Hepatocyte (in vitro differentiated cells): ENCODE measurements around the gene SMDT1. TPM values are rescaled to one million over a fixed set of nuclear protein-coding genes. Genes with fewer than 3 reads are reported as not detected.

Experiments used
- DNase-seq: peaks from one replicate; pipeline ENCODE4 v3.0.0-alpha.2; 2016; ENCODE audit warnings: low spot score
- H2AFZ ChIP-seq: fragments of 200-600 bp; sonication (generic); 2 replicates; pipeline ENCODE4 v1.6.0; 2016; ENCODE audit warnings: antibody characterized with exemption, mild to moderate bottlenecking
- H3K27ac ChIP-seq: fragments of 200-600 bp; sonication (generic); 2 replicates; pipeline ENCODE4 v1.5.1; 2016; ENCODE audit warnings: mild to moderate bottlenecking
- H3K27me3 ChIP-seq: fragments of 200-600 bp; sonication (generic); 2 replicates; pipeline ENCODE4 v1.6.1; 2016
- H3K36me3 ChIP-seq: fragments of 200-600 bp; sonication (generic); replicated peaks from 2 replicates; pipeline ENCODE4 v1.5.1; 2016; ENCODE audit warnings: low read depth; ENCODE audit not compliant: insufficient read depth
- H3K4me1 ChIP-seq: fragments of 200-600 bp; sonication (generic); 2 replicates; pipeline ENCODE4 v1.5.1; 2016; ENCODE audit warnings: mild to moderate bottlenecking, moderate library complexity; ENCODE audit not compliant: insufficient read depth
- H3K4me2 ChIP-seq: fragments of 200-600 bp; sonication (generic); 2 replicates; pipeline ENCODE4 v1.6.0; 2016
- H3K4me3 ChIP-seq: fragments of 200-600 bp; sonication (generic); 2 replicates; pipeline ENCODE4 v1.5.1; 2016; ENCODE audit warnings: mild to moderate bottlenecking
- H3K79me2 ChIP-seq: fragments of 200-600 bp; sonication (generic); 2 replicates; pipeline ENCODE4 v1.6.0; 2017; ENCODE audit warnings: mild to moderate bottlenecking
- H3K9me2 ChIP-seq: fragments of 200-600 bp; sonication (generic); replicated peaks from 2 replicates; pipeline ENCODE4 v1.6.0; 2017; ENCODE audit warnings: mild to moderate bottlenecking; ENCODE audit not compliant: insufficient read depth
- H3K9me3 ChIP-seq: fragments of 200-600 bp; sonication (generic); 2 replicates; pipeline ENCODE4 v1.5.1; 2016; ENCODE audit warnings: low read depth, mild to moderate bottlenecking
- H4K20me1 ChIP-seq: fragments of 200-600 bp; sonication (generic); 2 replicates; pipeline ENCODE4 v1.6.0; 2016; ENCODE audit warnings: mild to moderate bottlenecking; ENCODE audit not compliant: insufficient read depth, poor library complexity, severe bottlenecking
- EZH2 ChIP-seq: fragments of 200-600 bp; sonication (generic); IDR thresholded peaks from 2 replicates; pipeline ENCODE4 v1.6.1; 2016; ENCODE audit warnings: antibody characterized with exemption, mild to moderate bottlenecking, borderline replicate concordance
- EZH2phosphoT487 ChIP-seq: fragments of 200-600 bp; sonication (generic); IDR thresholded peaks from one replicate; pipeline ENCODE4 v1.6.1; 2018; ENCODE audit warnings: antibody characterized with exemption, mild to moderate bottlenecking, low read depth, moderate library complexity; ENCODE audit not compliant: unreplicated experiment, severe bottlenecking
- WGBS: methylation state at CpG from one replicate; pipeline ENCODE4 v1.1.6; 2016; ENCODE audit warnings: low lambda C conversion rate; ENCODE audit errors: missing lambda C conversion rate; 5-methylcytosine and 5-hydroxymethylcytosine counted together
- polyA plus RNA-seq: library from polyadenylated mRNA; unstranded; fragments of >200 nt; fragmentation: Nextera tagmentation; extraction: Ambion mirVana; gene quantifications from 2 replicates; pipeline ENCODE4 v1.2.1, GENCODE V29; 2016
- total RNA-seq: library from RNA; depleted of rRNA; stranded (reverse); fragments of >200 nt; gene quantifications from 2 replicates; pipeline ENCODE4 v1.2.3, GENCODE V29; 2014
- TF ChIP-seq, protein P1 (sequence below): fragments of 200-600 bp; sonication (generic); IDR thresholded peaks from 2 replicates; pipeline ENCODE4 v1.5.1; 2016; ENCODE audit warnings: antibody characterized with exemption, mild to moderate bottlenecking; ENCODE audit not compliant: poor library complexity

The SMDT1 gene
- total and polyA plus RNA-seq, 2 experiments from 2014 or later, result 10.8 to 145 TPM

DNA sequence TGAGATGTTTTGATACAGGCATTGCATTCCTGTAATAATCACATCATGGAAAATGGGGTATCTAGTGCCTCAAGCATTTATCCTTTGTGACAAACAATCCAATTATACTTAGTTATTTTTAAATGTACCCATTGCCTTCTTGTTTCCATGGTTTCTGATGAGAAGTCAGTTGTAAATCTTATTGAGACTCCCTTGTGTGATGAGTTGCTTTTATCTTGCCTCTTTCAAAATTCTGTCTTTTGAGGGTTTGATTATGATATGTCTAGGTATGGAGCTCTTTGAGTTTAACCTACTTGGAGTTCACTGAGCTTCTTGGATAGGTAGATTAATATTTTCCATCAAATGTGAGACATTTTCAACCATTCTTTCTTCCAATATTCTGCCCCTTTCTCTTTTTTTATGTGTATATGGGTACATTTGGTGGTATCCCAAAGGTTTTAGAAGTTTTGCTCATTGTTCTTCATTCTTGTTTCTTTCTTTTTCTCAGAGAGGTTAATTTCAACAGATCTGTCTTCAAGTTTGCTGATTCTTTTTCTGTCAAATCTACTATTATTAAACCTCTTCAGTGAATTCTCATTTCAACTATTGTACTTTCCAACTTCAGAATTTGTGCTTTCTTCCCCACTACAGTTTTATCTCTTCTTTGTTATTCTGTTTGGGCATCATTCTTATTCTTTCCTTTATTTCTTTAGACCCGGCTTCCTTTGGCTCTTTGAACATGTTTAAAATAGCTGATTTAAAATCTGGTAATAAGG, 22.6 kb upstream of the SMDT1 start:
- TF ChIP-seq EZH2, result no peak
- TF ChIP-seq, protein P1, sequence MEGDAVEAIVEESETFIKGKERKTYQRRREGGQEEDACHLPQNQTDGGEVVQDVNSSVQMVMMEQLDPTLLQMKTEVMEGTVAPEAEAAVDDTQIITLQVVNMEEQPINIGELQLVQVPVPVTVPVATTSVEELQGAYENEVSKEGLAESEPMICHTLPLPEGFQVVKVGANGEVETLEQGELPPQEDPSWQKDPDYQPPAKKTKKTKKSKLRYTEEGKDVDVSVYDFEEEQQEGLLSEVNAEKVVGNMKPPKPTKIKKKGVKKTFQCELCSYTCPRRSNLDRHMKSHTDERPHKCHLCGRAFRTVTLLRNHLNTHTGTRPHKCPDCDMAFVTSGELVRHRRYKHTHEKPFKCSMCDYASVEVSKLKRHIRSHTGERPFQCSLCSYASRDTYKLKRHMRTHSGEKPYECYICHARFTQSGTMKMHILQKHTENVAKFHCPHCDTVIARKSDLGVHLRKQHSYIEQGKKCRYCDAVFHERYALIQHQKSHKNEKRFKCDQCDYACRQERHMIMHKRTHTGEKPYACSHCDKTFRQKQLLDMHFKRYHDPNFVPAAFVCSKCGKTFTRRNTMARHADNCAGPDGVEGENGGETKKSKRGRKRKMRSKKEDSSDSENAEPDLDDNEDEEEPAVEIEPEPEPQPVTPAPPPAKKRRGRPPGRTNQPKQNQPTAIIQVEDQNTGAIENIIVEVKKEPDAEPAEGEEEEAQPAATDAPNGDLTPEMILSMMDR, result no peak
- TF ChIP-seq EZH2phosphoT487, result no peak
- H3K4me1 ChIP-seq, result no peaks in the 10 kb centered on the region
- H4K20me1 ChIP-seq, result no peaks in the 10 kb centered on the region
- H3K27ac ChIP-seq, result no peak overlapping the region
- no peak overlapping the region for H3K4me3 ChIP-seq
- H3K79me2 ChIP-seq, result no peaks in the 10 kb centered on the region
- 100% methylated on average over 1 of the region's 1 CpG for WGBS
- no peaks in the 10 kb centered on the region for H3K9me2 ChIP-seq
- H3K27me3 ChIP-seq, result no peaks in the 10 kb centered on the region
- no peak overlapping the region for H3K4me2 ChIP-seq
- no peak overlapping the region for H2AFZ ChIP-seq
- no peaks in the 10 kb centered on the region for H3K9me3 ChIP-seq
- no peaks in the 10 kb centered on the region for H3K36me3 ChIP-seq
- DNase-seq, result no peak

DNA sequence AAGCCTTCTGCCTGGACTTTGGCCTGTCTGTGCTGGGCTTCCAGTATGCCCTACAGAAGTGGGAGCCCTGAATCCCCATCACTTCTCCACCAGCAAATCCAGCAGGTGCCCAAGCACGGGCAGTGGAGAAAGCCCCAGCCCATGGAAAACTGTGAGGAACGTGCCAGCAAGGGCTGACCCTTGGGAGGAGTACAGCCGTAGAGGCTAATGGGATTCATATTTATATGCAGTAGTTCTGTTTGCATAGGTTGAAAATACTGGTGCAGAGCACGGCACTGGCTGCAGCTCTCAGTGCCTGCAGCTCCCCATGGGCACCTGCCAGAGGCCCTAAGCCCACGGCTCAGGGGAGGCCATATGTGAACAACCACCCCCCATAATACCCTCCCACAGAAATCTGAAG, 19.0 kb upstream of the SMDT1 start:
- H3K9me2 ChIP-seq, result no peaks in the 10 kb centered on the region
- H3K4me1 ChIP-seq, result no peaks in the 10 kb centered on the region
- H3K79me2 ChIP-seq, result no peaks in the 10 kb centered on the region
- no peak overlapping the region for H3K4me3 ChIP-seq
- H4K20me1 ChIP-seq, result no peaks in the 10 kb centered on the region
- no peak overlapping the region for H3K27ac ChIP-seq
- WGBS, result 92% methylated on average over 5 of the region's 5 CpGs
- H3K4me2 ChIP-seq, result no peak overlapping the region
- no peak overlapping the region for H2AFZ ChIP-seq
- H3K36me3 ChIP-seq, result no peaks in the 10 kb centered on the region
- no peak for TF ChIP-seq EZH2
- no peak for TF ChIP-seq EZH2phosphoT487
- TF ChIP-seq, protein P1, result no peak
- H3K27me3 ChIP-seq, result no peaks in the 10 kb centered on the region
- DNase-seq, result no peak
- no peaks in the 10 kb centered on the region for H3K9me3 ChIP-seq

DNA sequence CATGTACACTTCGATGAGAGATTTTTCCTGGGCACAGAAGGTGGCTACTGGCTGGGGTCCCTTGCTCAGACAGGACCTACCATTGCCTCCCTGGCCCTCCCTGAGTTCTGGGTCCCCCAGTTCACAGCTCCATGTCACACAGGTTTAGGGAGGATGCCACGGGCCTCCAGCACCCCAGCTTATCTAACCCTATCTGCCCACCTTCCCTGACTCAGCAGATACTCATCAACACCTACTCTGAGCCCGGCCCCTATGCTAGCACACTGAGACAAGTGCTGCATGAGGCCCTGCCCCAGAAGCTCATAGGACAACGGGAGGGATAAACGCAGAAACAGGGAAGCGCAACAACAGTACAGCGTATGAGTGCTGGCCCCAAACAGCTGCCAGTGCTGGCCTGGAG, 18.5 kb upstream of the SMDT1 start:
- H3K79me2 ChIP-seq, result no peaks in the 10 kb centered on the region
- no peak for DNase-seq
- H3K4me2 ChIP-seq, result no peak overlapping the region
- H3K9me2 ChIP-seq, result no peaks in the 10 kb centered on the region
- no peaks in the 10 kb centered on the region for H3K4me1 ChIP-seq
- no peaks in the 10 kb centered on the region for H3K27me3 ChIP-seq
- H4K20me1 ChIP-seq, result no peaks in the 10 kb centered on the region
- TF ChIP-seq EZH2 (no peak), EZH2phosphoT487 (no peak)
- TF ChIP-seq, protein P1, result no peak
- WGBS, result 92% methylated on average over 7 of the region's 7 CpGs
- H2AFZ ChIP-seq, result no peak overlapping the region
- H3K9me3 ChIP-seq, result no peaks in the 10 kb centered on the region
- no peaks in the 10 kb centered on the region for H3K36me3 ChIP-seq
- H3K4me3 ChIP-seq, result no peak overlapping the region
- H3K27ac ChIP-seq, result no peak overlapping the region
